Subcutaneous abdominal adipose tissue (tissue), 5 donors: ENCODE data around the gene CDC25C.
A peak's percentile ranks its signal among the peaks of the same experiment; 100 is the strongest.

Source experiments
- H3K27ac ChIP-seq: one replicate; pipeline ENCODE4 v1.7.0; 2013; ENCODE audit warnings: low read depth, mild to moderate bottlenecking, inconsistent platforms, low read length, moderate library complexity
- H3K27me3 ChIP-seq, 5 donors: one replicate each; pipeline ENCODE4 v1.7.0; 2013; ENCODE audit warnings: low read length in 5 of 5, inconsistent platforms in 1 of 5; ENCODE audit not compliant: control insufficient read depth in 5 of 5, insufficient read depth in 4 of 5
- H3K36me3 ChIP-seq, 5 donors: one replicate each; pipeline ENCODE4 v1.7.0; 2013; ENCODE audit warnings: low read length in 5 of 5; ENCODE audit not compliant: control insufficient read depth in 5 of 5, insufficient read depth in 5 of 5
- H3K4me1 ChIP-seq, 5 donors: one replicate each; pipeline ENCODE4 v1.7.0; 2013; ENCODE audit warnings: low read length in 5 of 5, mild to moderate bottlenecking in 3 of 5, moderate library complexity in 1 of 5; ENCODE audit not compliant: control insufficient read depth in 5 of 5, insufficient read depth in 5 of 5
- H3K4me3 ChIP-seq, 5 donors: one replicate each; pipeline ENCODE4 v1.7.0; 2013; ENCODE audit warnings: low read length in 5 of 5, low read depth in 1 of 5
- H3K9ac ChIP-seq, 5 donors: one replicate each; pipeline ENCODE4 v1.7.0; 2013; ENCODE audit warnings: low read length in 5 of 5, mild to moderate bottlenecking in 4 of 5, moderate library complexity in 3 of 5
- H3K9me3 ChIP-seq, 5 donors: one replicate each; pipeline ENCODE4 v1.7.0; 2013; ENCODE audit warnings: low read length in 5 of 5; ENCODE audit not compliant: control insufficient read depth in 5 of 5
- donor health status: healthy.
- donor health status: healthy.
- donor health status: healthy.
- donor health status: healthy.
- donor health status: healthy.

CDC25C gene

DNA sequence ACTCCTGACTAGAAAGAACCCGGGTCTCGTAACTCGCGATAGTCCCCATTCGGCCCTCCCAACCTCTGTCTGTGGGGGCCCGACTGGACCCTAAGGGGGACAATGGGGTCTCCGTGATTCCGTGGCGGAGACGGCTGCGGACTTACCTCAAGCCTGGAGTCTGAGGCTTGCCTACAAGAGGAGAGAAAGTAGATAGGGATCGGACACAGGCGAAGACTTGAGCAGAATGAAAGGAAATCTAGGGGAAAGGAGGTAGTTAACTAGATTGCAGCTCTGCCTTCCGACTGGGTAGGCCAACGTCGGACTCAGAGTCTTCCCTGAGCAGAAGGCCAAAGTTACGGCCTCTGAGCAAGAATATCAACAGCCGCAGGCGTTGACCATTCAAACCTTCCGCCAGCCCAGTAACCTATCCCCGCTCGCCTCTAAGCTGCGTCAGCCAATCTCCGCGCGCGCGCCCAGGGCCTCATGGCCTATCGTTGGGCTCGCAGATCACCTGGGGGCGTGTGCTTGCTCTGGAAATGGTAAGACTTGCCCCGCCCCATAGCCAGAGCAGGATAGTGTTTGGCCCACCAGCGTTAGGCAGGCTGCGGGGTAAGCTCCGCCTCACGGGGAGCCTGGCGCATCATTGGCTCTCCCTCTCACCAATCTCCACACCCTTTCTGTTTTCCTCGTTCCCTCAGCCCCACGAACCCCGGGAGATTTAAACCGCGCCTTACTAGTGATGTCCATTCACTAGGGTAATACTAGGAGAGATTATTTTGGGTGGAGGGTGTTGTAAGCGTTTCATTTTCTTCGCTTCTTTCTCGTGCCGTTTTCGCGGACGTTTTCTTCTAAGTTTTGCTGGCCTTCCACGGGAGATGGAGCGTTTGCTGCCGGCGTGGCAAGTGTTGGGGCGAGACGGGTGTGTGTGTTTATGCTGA is at the start of gene CDC25C:
TSS of gene CDC25C (minus strand) at position 356 of the 920 bp plus-strand sequence. CDS start 624 bp downstream, outside the sequence.
- no peaks in the 10 kb centered on the region for H3K36me3 ChIP-seq
- H3K4me3 ChIP-seq: peak within 1 kb of the TSS; percentile 75 to 86 (median 79)
- no peak within 1 kb of the TSS for H3K27ac ChIP-seq
- peak within 1 kb of the TSS in 4 of 5 donors; percentile 42 to 72 (median 65) for H3K9ac ChIP-seq
- peaks cover 2 to 16% (median 14%) of the 10 kb centered on the region in 5 donors for H3K4me1 ChIP-seq
- H3K27me3 ChIP-seq: no peaks in the 10 kb centered on the region
- H3K9me3 ChIP-seq: no peaks in the 10 kb centered on the region

DNA sequence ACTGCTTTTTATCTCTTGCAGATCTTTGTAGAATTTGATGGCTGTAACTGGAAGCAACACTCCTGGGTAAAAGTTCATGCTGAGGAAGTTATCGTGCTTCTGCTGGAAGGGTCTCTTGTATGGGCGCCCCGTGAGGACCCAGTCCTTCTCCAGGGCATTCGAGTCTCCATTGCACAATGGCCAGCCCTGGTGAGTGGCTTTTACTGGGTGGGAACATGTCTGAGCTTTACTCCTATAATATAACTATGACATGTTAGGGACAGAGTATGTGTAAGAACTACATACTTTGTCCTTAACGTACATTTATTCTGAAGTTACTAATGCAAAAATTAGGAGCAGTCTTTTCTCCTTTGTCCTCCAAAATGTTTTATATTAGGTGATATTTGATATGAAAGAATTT is 41.0 kb upstream of the CDC25C start:
- Histone ChIP-seq H3K4me1 (peaks cover 0 to 39% (median 31%) of the 10 kb centered on the region in 5 donors), H3K27ac (no peak overlapping the region), H3K9ac (no peak overlapping the region), H3K4me3 (peak overlapping the region in 1 of 5 donors; percentile 15), H3K27me3 (no peaks in the 10 kb centered on the region), H3K9me3 (no peaks in the 10 kb centered on the region), H3K36me3 (peaks cover 11 to 37% (median 25%) of the 10 kb centered on the region in 5 donors)

DNA sequence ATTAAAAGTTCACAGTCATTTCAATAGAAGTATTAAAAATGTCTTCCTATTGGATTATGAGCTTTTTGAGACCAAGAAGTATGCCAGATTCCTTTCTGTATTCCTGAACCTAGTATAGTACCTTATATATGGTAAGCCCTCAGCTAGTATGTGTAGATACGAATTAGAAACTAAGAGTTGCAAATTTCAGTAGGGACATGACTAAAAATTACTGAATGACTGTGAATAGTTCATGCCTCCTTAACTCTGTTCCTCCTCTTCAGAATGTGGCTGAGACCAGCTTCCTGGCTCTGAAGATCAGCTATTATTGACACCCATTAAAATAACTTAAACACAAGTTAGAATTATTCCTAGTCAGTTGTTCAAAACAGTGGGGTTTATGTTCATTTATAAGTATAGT is 40.6 kb upstream of the CDC25C start:
- Histone ChIP-seq H3K27me3 (no peaks in the 10 kb centered on the region), H3K27ac (no peak overlapping the region), H3K9me3 (no peaks in the 10 kb centered on the region), H3K4me1 (peaks cover 0 to 39% (median 31%) of the 10 kb centered on the region in 5 donors), H3K4me3 (no peak overlapping the region), H3K36me3 (peaks cover 8 to 32% (median 21%) of the 10 kb centered on the region in 5 donors), H3K9ac (no peak overlapping the region)

DNA sequence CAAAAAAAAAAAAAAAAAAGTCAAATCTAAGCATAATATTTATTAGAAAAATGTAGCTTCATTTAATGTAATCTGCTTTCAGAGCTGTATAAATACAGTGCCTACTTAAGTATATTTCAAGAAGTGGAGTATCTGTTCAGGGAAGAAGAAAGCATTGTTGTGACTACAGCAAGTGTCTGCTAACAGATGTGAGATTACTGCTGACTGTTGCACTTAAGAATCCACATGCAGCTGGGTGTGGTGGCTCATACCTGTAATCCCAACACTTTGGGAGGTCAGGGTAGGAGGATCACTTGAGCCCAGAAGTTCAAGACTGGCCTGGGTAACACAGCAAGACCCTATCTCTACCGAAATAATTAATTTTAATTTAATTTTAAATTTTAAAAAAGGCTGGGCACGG is 39.9 kb upstream of the CDC25C start:
- no peaks in the 10 kb centered on the region for H3K27me3 ChIP-seq
- H3K9ac ChIP-seq: no peak overlapping the region
- H3K4me3 ChIP-seq: no peak overlapping the region
- H3K36me3 ChIP-seq: peaks cover 3 to 25% (median 16%) of the 10 kb centered on the region in 5 donors
- peaks cover 0 to 39% (median 33%) of the 10 kb centered on the region in 5 donors for H3K4me1 ChIP-seq
- H3K27ac ChIP-seq: no peak overlapping the region
- H3K9me3 ChIP-seq: no peaks in the 10 kb centered on the region

DNA sequence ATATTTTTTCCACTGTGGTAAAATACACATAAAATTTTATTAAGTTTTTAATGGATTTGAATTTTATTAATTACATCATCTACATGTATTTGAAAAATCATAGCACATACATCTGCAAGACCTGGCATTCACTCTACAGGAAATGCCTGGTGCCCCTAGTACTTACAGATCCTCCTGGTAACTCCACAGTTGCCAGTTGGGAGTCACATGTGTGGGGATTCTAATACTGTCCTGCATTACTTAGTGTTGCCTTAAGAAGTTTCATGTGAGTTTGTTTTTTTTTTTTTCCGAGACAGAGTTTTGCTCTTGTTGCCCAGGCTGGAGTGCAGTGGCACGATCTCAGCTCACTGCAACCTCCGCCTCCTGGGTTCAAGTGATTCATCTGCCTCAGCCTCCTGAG is 38.9 kb upstream of the CDC25C start:
- Histone ChIP-seq H3K27ac (no peak overlapping the region), H3K9ac (no peak overlapping the region), H3K36me3 (peaks cover 3 to 18% (median 9%) of the 10 kb centered on the region in 5 donors), H3K9me3 (no peaks in the 10 kb centered on the region), H3K27me3 (no peaks in the 10 kb centered on the region), H3K4me3 (no peak overlapping the region), H3K4me1 (peaks cover 0 to 39% (median 34%) of the 10 kb centered on the region in 5 donors)

DNA sequence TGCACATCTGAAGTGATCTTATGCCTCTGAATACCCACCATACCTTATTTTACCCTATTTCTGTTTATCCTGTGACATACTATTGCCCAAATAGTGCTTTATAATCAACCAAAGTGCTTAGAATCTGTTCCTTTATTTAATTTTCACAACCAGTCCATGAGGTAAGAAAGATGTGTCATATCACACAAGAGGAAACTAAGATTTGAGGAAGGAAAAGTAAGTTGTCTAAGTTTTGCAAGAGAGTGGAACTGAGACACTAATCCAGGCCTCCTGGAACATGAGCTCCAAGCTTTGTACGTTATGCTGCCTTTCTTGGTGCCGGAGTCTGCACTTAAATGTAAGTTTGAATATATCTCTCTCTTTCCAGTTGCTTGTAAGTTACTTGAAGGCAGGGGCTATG is 38.1 kb upstream of the CDC25C start:
- H3K36me3 ChIP-seq: peaks cover 0 to 18% (median 6%) of the 10 kb centered on the region in 5 donors
- peak overlapping the region; percentile 28 for H3K27ac ChIP-seq
- H3K4me3 ChIP-seq: no peak overlapping the region
- H3K9me3 ChIP-seq: no peaks in the 10 kb centered on the region
- H3K4me1 ChIP-seq: peaks cover 0 to 39% (median 34%) of the 10 kb centered on the region in 5 donors
- no peaks in the 10 kb centered on the region for H3K27me3 ChIP-seq
- H3K9ac ChIP-seq: peak overlapping the region in 1 of 5 donors; percentile 15

DNA sequence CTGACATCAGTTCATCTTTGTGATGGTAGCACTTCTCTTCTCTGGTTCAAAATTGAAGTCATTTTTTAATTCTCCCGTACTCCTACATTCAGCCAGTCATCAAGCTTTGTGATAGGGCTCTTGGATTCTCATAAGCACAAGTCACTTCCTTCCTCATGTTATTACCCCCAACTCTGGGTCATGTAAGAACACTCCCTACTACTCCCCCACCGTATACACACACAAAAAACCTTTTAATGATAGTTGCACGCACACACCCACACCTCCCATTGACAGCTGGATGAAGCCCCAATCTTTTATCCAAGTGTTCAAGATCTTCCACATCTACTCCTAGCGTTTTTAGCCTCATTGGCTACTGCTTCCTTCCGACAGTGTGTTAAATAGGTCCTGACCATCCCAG is 37.7 kb upstream of the CDC25C start:
- H3K4me1 ChIP-seq: peaks cover 0 to 39% (median 34%) of the 10 kb centered on the region in 5 donors
- H3K27ac ChIP-seq: peak overlapping the region; percentile 28
- no peaks in the 10 kb centered on the region for H3K27me3 ChIP-seq
- H3K9ac ChIP-seq: peak overlapping the region in 1 of 5 donors; percentile 15
- no peaks in the 10 kb centered on the region for H3K9me3 ChIP-seq
- H3K36me3 ChIP-seq: peaks cover 0 to 16% (median 4%) of the 10 kb centered on the region in 5 donors
- H3K4me3 ChIP-seq: no peak overlapping the region

DNA sequence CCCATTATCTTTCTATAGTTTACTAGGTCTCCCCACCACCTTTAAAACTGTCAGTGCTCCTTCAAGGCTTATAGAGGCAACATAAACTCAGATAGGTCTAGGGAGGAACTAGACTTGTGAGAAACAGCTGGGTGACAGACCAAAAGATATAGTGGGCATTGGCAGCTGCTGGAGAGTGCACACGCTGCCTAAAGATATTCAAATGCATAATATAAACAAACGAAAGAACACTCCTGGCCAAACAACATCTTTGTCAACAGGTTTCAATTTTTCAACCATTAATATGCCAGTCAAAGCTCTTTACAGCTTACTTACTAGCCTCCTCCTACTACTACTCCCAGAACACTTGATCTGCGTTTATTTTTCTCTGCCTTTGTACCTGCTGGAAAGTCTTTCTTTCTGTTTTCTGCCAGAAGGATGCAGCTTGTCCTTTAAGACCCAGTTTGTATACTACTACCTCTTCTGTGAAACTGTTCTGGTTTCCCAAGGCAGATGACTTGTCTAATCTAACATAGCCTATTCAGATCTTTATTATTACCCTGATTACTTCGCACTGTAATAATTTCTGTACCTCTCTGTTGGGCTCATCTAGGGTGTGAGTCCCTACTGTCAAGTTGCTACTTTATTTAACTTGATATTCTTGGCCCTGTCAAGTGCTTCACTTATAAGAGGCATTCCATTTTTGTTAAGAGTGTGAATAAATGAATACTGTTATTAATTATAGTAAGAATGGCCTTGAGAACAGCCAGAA is 35.2 kb upstream of the CDC25C start:
- Histone ChIP-seq H3K4me1 (peaks cover 0 to 26% (median 22%) of the 10 kb centered on the region in 5 donors), H3K27ac (no peak overlapping the region), H3K36me3 (no peaks in the 10 kb centered on the region), H3K9ac (no peak overlapping the region), H3K27me3 (no peaks in the 10 kb centered on the region), H3K4me3 (no peak overlapping the region), H3K9me3 (no peaks in the 10 kb centered on the region)

DNA sequence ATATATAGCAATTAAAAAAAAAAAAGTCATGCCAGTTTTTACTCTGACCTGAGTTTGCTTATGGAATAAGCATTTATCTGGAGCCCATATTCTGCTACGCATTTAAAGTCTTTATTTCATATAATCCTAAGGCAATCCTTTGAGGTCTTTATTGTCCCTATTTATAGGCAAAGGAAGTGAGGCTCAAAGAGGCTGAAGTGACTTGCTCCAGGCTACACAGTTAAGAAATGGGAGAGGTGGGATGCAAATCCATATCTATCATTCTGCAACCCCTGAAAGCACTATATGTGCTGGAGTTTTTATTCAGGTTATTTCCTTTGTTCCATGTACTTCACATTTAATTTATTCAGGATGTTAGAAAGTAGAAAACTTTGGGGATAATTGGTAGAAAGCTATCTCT is 33.0 kb upstream of the CDC25C start:
- Histone ChIP-seq H3K4me1 (peaks cover 0 to 16% (median 4%) of the 10 kb centered on the region in 5 donors), H3K9me3 (no peaks in the 10 kb centered on the region), H3K27me3 (no peaks in the 10 kb centered on the region), H3K4me3 (no peak overlapping the region), H3K9ac (no peak overlapping the region), H3K36me3 (no peaks in the 10 kb centered on the region), H3K27ac (no peak overlapping the region)
